ENCODE results near the gene ATP11A. TPM values are rescaled to one million over a fixed set of nuclear protein-coding genes. Genes with fewer than 3 reads are reported as not detected.

Gene ATP11A
- total and polyA plus RNA-seq, 2 experiments from 2014 or later = 12.3 to 52.6 TPM

DNA sequence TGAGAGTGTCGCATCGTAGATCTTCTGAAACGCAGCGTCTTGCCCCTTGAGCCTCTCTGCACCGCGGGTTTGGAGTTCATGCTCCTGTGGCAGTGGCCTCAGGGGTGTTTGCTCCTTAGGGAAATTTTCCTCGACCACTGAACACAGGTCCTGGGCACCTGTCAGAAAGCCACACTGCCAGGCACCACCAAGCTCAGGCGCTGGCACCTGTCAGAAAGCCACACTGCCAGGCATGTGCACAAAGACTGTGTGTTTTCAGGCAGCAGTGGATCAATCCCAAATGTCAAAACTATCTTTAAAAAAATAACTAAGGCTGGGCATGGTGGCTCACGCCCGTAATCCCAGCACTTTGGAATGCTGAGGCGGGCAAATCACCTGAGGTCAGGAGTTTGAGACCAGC is 87.1 kb downstream of the ATP11A start (continued):
- TF ChIP-seq, protein P1, sequence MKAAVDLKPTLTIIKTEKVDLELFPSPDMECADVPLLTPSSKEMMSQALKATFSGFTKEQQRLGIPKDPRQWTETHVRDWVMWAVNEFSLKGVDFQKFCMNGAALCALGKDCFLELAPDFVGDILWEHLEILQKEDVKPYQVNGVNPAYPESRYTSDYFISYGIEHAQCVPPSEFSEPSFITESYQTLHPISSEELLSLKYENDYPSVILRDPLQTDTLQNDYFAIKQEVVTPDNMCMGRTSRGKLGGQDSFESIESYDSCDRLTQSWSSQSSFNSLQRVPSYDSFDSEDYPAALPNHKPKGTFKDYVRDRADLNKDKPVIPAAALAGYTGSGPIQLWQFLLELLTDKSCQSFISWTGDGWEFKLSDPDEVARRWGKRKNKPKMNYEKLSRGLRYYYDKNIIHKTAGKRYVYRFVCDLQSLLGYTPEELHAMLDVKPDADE (IDR thresholded peaks at IDR 0.05) = no peak
- no peak for TF ChIP-seq JUNB (IDR thresholded peaks at IDR 0.05; ENCODE audit: unreplicated experiment)

DNA sequence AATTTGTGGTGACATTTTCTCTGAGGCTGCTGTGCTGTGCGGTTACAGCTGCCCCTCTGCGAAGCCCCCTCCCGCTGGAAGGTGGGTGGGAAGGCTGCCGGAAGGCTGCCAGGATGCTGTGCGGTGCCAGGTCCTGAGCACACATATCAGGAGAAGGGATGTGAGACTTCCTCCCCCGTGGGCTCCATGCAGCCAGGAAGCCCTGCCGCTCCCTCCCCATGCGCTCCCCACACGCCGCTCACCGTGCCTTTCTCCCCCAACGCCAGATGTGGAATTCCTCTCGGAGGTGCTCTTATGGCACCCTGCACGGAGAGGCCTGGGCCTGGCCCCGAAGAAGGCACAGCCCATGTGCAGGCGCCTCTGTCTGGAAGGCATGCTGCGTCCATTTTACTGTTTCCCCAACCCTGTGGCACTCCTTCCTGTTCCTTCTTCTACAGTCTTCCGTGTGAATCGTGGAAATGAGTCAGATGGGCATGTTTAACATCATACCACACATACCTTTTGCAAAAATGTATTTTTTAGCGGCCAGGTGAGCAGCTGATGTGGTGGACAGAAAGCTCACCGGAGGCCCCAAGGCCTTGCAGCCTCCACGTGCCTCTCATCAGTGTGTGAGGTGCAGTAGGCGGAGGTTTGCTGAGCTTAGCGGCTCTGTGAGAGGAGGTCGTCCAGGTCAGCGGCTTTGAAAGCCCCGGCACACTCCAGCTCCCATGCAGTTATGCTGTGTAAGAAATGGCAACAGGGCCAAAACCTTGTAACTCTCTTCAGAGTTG is 88.0 kb downstream of the ATP11A start:
- Mint-ChIP-seq H3K36me3 (ENCODE audit: low read depth) (peaks cover 14% of the 10 kb centered on the region), H3K4me1 (peaks cover 52% of the 10 kb centered on the region), H3K9me3 (no peaks in the 10 kb centered on the region), H3K27ac (no peak overlapping the region; the same call in 1 of the 2 replicates), H3K4me3 (no peak overlapping the region), H3K27me3 (ENCODE audit: insufficient read depth, low read depth, poor library complexity) (peaks cover 21% of the 10 kb centered on the region)
- no peak overlapping the region for H3K4me3 ChIP-seq
- H3K9me2 ChIP-seq (ENCODE audit: insufficient read depth) = no peaks in the 10 kb centered on the region
- no peak overlapping the region for H3K4me2 ChIP-seq
- H3K36me3 ChIP-seq (ENCODE audit: insufficient read depth) = no peaks in the 10 kb centered on the region
- DNase-seq (ENCODE audit: low spot score) (no peak), ATAC-seq (no peak)
- no peaks in the 10 kb centered on the region for H3F3A ChIP-seq (replicated peaks; ENCODE audit: low read depth)
- no peak overlapping the region for H3K27ac ChIP-seq (ENCODE audit: low read depth)
- peaks cover 7% of the 10 kb centered on the region for H4K20me1 ChIP-seq (replicated peaks; ENCODE audit: insufficient read depth)
- H2AFZ ChIP-seq = no peak overlapping the region
- H3K79me2 ChIP-seq (replicated peaks; ENCODE audit: insufficient read depth) = peaks cover 71% of the 10 kb centered on the region
- H3K4me1 ChIP-seq (ENCODE audit: insufficient read depth) = peaks cover 13% of the 10 kb centered on the region
- H3K27me3 ChIP-seq (ENCODE audit: insufficient read depth) = no peaks in the 10 kb centered on the region
- TF ChIP-seq CREB1 (CRISPR knock-in tag; IDR thresholded peaks at IDR 0.05; ENCODE audit: low read depth) (no peak), ZNF331 (CRISPR knock-in tag; IDR thresholded peaks at IDR 0.05; ENCODE audit: low read depth) (no peak), ZNF114 (CRISPR knock-in tag; IDR thresholded peaks at IDR 0.05) (no peak), POLR2AphosphoS5 (IDR thresholded peaks at IDR 0.05; ENCODE audit: low read depth) (no peak), JUNB (IDR thresholded peaks at IDR 0.05; ENCODE audit: unreplicated experiment) (no peak), EZH2 (IDR thresholded peaks at IDR 0.05; ENCODE audit: low read depth, unreplicated experiment) (no peak)
- TF ChIP-seq, protein P2, sequence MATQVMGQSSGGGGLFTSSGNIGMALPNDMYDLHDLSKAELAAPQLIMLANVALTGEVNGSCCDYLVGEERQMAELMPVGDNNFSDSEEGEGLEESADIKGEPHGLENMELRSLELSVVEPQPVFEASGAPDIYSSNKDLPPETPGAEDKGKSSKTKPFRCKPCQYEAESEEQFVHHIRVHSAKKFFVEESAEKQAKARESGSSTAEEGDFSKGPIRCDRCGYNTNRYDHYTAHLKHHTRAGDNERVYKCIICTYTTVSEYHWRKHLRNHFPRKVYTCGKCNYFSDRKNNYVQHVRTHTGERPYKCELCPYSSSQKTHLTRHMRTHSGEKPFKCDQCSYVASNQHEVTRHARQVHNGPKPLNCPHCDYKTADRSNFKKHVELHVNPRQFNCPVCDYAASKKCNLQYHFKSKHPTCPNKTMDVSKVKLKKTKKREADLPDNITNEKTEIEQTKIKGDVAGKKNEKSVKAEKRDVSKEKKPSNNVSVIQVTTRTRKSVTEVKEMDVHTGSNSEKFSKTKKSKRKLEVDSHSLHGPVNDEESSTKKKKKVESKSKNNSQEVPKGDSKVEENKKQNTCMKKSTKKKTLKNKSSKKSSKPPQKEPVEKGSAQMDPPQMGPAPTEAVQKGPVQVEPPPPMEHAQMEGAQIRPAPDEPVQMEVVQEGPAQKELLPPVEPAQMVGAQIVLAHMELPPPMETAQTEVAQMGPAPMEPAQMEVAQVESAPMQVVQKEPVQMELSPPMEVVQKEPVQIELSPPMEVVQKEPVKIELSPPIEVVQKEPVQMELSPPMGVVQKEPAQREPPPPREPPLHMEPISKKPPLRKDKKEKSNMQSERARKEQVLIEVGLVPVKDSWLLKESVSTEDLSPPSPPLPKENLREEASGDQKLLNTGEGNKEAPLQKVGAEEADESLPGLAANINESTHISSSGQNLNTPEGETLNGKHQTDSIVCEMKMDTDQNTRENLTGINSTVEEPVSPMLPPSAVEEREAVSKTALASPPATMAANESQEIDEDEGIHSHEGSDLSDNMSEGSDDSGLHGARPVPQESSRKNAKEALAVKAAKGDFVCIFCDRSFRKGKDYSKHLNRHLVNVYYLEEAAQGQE (IDR thresholded peaks at IDR 0.05; ENCODE audit: unreplicated experiment) = no peak
- TF ChIP-seq, protein P1 (IDR thresholded peaks at IDR 0.05) = no peak
- TF ChIP-seq, protein P3, sequence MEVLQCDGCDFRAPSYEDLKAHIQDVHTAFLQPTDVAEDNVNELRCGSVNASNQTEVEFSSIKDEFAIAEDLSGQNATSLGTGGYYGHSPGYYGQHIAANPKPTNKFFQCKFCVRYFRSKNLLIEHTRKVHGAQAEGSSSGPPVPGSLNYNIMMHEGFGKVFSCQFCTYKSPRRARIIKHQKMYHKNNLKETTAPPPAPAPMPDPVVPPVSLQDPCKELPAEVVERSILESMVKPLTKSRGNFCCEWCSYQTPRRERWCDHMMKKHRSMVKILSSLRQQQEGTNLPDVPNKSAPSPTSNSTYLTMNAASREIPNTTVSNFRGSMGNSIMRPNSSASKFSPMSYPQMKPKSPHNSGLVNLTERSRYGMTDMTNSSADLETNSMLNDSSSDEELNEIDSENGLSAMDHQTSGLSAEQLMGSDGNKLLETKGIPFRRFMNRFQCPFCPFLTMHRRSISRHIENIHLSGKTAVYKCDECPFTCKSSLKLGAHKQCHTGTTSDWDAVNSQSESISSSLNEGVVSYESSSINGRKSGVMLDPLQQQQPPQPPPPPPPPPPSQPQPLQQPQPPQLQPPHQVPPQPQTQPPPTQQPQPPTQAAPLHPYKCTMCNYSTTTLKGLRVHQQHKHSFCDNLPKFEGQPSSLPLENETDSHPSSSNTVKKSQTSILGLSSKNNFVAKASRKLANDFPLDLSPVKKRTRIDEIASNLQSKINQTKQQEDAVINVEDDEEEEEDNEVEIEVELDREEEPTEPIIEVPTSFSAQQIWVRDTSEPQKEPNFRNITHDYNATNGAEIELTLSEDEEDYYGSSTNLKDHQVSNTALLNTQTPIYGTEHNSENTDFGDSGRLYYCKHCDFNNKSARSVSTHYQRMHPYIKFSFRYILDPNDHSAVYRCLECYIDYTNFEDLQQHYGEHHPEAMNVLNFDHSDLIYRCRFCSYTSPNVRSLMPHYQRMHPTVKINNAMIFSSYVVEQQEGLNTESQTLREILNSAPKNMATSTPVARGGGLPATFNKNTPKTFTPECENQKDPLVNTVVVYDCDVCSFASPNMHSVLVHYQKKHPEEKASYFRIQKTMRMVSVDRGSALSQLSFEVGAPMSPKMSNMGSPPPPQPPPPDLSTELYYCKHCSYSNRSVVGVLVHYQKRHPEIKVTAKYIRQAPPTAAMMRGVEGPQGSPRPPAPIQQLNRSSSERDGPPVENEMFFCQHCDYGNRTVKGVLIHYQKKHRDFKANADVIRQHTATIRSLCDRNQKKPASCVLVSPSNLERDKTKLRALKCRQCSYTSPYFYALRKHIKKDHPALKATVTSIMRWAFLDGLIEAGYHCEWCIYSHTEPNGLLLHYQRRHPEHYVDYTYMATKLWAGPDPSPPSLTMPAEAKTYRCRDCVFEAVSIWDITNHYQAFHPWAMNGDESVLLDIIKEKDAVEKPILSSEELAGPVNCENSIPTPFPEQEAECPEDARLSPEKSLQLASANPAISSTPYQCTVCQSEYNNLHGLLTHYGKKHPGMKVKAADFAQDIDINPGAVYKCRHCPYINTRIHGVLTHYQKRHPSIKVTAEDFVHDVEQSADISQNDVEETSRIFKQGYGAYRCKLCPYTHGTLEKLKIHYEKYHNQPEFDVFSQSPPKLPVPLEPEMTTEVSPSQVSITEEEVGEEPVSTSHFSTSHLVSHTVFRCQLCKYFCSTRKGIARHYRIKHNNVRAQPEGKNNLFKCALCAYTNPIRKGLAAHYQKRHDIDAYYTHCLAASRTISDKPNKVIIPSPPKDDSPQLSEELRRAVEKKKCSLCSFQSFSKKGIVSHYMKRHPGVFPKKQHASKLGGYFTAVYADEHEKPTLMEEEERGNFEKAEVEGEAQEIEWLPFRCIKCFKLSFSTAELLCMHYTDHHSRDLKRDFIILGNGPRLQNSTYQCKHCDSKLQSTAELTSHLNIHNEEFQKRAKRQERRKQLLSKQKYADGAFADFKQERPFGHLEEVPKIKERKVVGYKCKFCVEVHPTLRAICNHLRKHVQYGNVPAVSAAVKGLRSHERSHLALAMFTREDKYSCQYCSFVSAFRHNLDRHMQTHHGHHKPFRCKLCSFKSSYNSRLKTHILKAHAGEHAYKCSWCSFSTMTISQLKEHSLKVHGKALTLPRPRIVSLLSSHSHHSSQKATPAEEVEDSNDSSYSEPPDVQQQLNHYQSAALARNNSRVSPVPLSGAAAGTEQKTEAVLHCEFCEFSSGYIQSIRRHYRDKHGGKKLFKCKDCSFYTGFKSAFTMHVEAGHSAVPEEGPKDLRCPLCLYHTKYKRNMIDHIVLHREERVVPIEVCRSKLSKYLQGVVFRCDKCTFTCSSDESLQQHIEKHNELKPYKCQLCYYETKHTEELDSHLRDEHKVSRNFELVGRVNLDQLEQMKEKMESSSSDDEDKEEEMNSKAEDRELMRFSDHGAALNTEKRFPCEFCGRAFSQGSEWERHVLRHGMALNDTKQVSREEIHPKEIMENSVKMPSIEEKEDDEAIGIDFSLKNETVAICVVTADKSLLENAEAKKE (CRISPR knock-in tag; IDR thresholded peaks at IDR 0.05) = no peak
- TF ChIP-seq, protein P4, sequence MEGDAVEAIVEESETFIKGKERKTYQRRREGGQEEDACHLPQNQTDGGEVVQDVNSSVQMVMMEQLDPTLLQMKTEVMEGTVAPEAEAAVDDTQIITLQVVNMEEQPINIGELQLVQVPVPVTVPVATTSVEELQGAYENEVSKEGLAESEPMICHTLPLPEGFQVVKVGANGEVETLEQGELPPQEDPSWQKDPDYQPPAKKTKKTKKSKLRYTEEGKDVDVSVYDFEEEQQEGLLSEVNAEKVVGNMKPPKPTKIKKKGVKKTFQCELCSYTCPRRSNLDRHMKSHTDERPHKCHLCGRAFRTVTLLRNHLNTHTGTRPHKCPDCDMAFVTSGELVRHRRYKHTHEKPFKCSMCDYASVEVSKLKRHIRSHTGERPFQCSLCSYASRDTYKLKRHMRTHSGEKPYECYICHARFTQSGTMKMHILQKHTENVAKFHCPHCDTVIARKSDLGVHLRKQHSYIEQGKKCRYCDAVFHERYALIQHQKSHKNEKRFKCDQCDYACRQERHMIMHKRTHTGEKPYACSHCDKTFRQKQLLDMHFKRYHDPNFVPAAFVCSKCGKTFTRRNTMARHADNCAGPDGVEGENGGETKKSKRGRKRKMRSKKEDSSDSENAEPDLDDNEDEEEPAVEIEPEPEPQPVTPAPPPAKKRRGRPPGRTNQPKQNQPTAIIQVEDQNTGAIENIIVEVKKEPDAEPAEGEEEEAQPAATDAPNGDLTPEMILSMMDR (conservative IDR thresholded peaks at IDR 0.05; ENCODE audit: low read depth in 2 of 2) = no peak

Data from GM23338 (cell line).